Neural cell (in vitro differentiated cells): ENCODE data around the gene ZNF519. TPM values are rescaled to one million over a fixed set of nuclear protein-coding genes. Genes with fewer than 3 reads are reported as not detected.

Experiments used
- H2AFZ ChIP-seq: fragments of 200-600, 300-800 bp; sonication (generic), shearing (Covaris generic); 2 replicates; pipeline ENCODE4 v1.6.0; 2014; ENCODE audit warnings: low read depth, mild to moderate bottlenecking, antibody characterized with exemption, low read length, moderate library complexity
- H3F3A ChIP-seq: fragments of 200-600 bp; shearing (Covaris generic); 2 replicates; pipeline ENCODE4 v1.6.1; 2016; ENCODE audit warnings: mild to moderate bottlenecking, moderate library complexity, mixed read lengths, antibody characterized with exemption, low read length; ENCODE audit not compliant: insufficient read depth, poor library complexity, severe bottlenecking
- H3K27ac ChIP-seq: fragments of 200-600, 300-800 bp; sonication (generic), shearing (Covaris generic); 2 replicates; pipeline ENCODE4 v1.5.1; 2014; ENCODE audit warnings: mild to moderate bottlenecking, low read length, moderate library complexity
- H3K27me3 ChIP-seq: fragments of 300-800, 200-600 bp; sonication (generic), shearing (Covaris generic); 2 replicates; pipeline ENCODE4 v1.6.0; 2014; ENCODE audit warnings: mild to moderate bottlenecking, low read depth, low read length, moderate library complexity; ENCODE audit not compliant: insufficient read depth
- H3K36me3 ChIP-seq: fragments of 300-800, 200-600 bp; sonication (generic), shearing (Covaris generic); 2 replicates; pipeline ENCODE4 v1.5.1; 2014; ENCODE audit warnings: mild to moderate bottlenecking, antibody characterized with exemption, low read length, moderate library complexity; ENCODE audit not compliant: insufficient read depth
- H3K4me2 ChIP-seq: fragments of 300-800, 200-600 bp; sonication (generic), shearing (Covaris generic); 2 replicates; pipeline ENCODE4 v1.6.0; 2014; ENCODE audit warnings: mild to moderate bottlenecking, low read length
- H3K4me3 ChIP-seq: fragments of 300-800, 200-600 bp; sonication (generic), shearing (Covaris generic); 2 replicates; pipeline ENCODE4 v1.5.1; 2014; ENCODE audit warnings: mild to moderate bottlenecking, low read length, moderate library complexity
- H3K79me2 ChIP-seq: fragments of 200-600 bp; shearing (Covaris generic); replicated peaks from 2 replicates; pipeline ENCODE4 v1.6.0; 2014; ENCODE audit warnings: mild to moderate bottlenecking, low read length, moderate library complexity; ENCODE audit not compliant: insufficient read depth
- H3K9ac ChIP-seq: fragments of 300-800, 200-600 bp; sonication (generic), shearing (Covaris generic); 2 replicates; pipeline ENCODE4 v1.6.1; 2016; ENCODE audit warnings: mild to moderate bottlenecking, low read length, mixed read lengths
- H3K9me2 ChIP-seq: fragments of 200-600 bp; shearing (Covaris generic); 2 replicates; pipeline ENCODE4 v1.6.1; 2016; ENCODE audit warnings: mild to moderate bottlenecking, low read length, mixed read lengths; ENCODE audit not compliant: insufficient read depth
- H3K9me3 ChIP-seq: fragments of 200-600, 300-800 bp; sonication (generic), shearing (Covaris generic); 2 replicates; pipeline ENCODE4 v1.6.1; 2016; ENCODE audit warnings: mild to moderate bottlenecking, mixed run types, low read length, moderate library complexity, mixed read lengths
- H4K20me1 ChIP-seq: fragments of 200-600 bp; shearing (Covaris generic); 2 replicates; pipeline ENCODE4 v1.6.1; 2016; ENCODE audit warnings: mild to moderate bottlenecking, mixed run types; ENCODE audit not compliant: insufficient read depth
- CTCF ChIP-seq: fragments of 450-650 bp; IDR thresholded peaks from 2 replicates; pipeline ENCODE4 v1.5.1; 2014; ENCODE audit warnings: antibody characterized with exemption, mild to moderate bottlenecking, moderate library complexity; ENCODE audit not compliant: poor library complexity, severe bottlenecking
- EP300 ChIP-seq: fragments of 450-650 bp; conservative IDR thresholded peaks from 2 replicates; pipeline ENCODE4 v1.6.1; 2014; ENCODE audit warnings: antibody characterized with exemption, mild to moderate bottlenecking, moderate library complexity; ENCODE audit not compliant: poor library complexity, severe bottlenecking
- EZH2 ChIP-seq: fragments of 200-600, 300-800 bp; shearing (Covaris generic), sonication (generic); IDR thresholded peaks from 2 replicates; pipeline ENCODE4 v1.6.1; 2014; ENCODE audit warnings: antibody characterized with exemption, low read length, borderline replicate concordance, mild to moderate bottlenecking; ENCODE audit not compliant: insufficient read depth, poor library complexity, severe bottlenecking
- MXI1 ChIP-seq: fragments of 450-650 bp; conservative IDR thresholded peaks from 2 replicates; pipeline ENCODE4 v1.6.1; 2014; ENCODE audit warnings: antibody characterized with exemption, mild to moderate bottlenecking; ENCODE audit not compliant: poor library complexity, severe bottlenecking
- POLR2AphosphoS5 ChIP-seq: IDR thresholded peaks from 2 replicates; pipeline ENCODE4 v1.6.1; 2012
- RAD21 ChIP-seq: fragments of 450-650 bp; conservative IDR thresholded peaks from 2 replicates; pipeline ENCODE4 v1.6.1; 2014; ENCODE audit warnings: antibody characterized with exemption, mild to moderate bottlenecking, moderate library complexity
- SMC3 ChIP-seq: fragments of 450-650 bp; conservative IDR thresholded peaks from 2 replicates; pipeline ENCODE4 v1.6.1; 2014; ENCODE audit warnings: antibody characterized with exemption, mild to moderate bottlenecking, moderate library complexity; ENCODE audit not compliant: poor library complexity
- TAF1 ChIP-seq: IDR thresholded peaks from 2 replicates; pipeline ENCODE4 v1.6.1; 2012; ENCODE audit warnings: low read depth
- polyA plus RNA-seq: library from polyadenylated mRNA; depleted of rRNA; stranded (reverse); fragments of >200 nt; gene quantifications from 2 replicates; pipeline ENCODE4 v1.2.3, GENCODE V29; 2014
- TF ChIP-seq, protein P1 (sequence below): IDR thresholded peaks from 2 replicates; pipeline ENCODE4 v1.6.1; 2012; ENCODE audit warnings: borderline replicate concordance

ZNF519 gene
- polyA plus RNA-seq, 1 donor from 2014 or later, result 25.0 TPM

- Histone ChIP-seq H3F3A (no peaks in the 10 kb centered on the region), H3K9ac (no peak overlapping the region), H3K36me3 (no peaks in the 10 kb centered on the region), H3K9me2 (no peaks in the 10 kb centered on the region), H3K9me3 (no peaks in the 10 kb centered on the region), H3K4me3 (no peak overlapping the region), H4K20me1 (no peaks in the 10 kb centered on the region), H3K27me3 (no peaks in the 10 kb centered on the region), H3K27ac (no peak overlapping the region), H3K4me2 (no peak overlapping the region), H3K79me2 (no peaks in the 10 kb centered on the region), H2AFZ (no peak overlapping the region)
- TF ChIP-seq RAD21 (no peak), EZH2 (no peak), SMC3 (no peak), EP300 (no peak), CTCF (no peak), POLR2AphosphoS5 (no peak), MXI1 (no peak), TAF1 (no peak)
- TF ChIP-seq, protein P1, sequence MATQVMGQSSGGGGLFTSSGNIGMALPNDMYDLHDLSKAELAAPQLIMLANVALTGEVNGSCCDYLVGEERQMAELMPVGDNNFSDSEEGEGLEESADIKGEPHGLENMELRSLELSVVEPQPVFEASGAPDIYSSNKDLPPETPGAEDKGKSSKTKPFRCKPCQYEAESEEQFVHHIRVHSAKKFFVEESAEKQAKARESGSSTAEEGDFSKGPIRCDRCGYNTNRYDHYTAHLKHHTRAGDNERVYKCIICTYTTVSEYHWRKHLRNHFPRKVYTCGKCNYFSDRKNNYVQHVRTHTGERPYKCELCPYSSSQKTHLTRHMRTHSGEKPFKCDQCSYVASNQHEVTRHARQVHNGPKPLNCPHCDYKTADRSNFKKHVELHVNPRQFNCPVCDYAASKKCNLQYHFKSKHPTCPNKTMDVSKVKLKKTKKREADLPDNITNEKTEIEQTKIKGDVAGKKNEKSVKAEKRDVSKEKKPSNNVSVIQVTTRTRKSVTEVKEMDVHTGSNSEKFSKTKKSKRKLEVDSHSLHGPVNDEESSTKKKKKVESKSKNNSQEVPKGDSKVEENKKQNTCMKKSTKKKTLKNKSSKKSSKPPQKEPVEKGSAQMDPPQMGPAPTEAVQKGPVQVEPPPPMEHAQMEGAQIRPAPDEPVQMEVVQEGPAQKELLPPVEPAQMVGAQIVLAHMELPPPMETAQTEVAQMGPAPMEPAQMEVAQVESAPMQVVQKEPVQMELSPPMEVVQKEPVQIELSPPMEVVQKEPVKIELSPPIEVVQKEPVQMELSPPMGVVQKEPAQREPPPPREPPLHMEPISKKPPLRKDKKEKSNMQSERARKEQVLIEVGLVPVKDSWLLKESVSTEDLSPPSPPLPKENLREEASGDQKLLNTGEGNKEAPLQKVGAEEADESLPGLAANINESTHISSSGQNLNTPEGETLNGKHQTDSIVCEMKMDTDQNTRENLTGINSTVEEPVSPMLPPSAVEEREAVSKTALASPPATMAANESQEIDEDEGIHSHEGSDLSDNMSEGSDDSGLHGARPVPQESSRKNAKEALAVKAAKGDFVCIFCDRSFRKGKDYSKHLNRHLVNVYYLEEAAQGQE, result no peak
Measured at GRCh38 chr18:14089781-14090180, 42.5 kb downstream of the ZNF519 start.

GRCh38 chr18:14089191-14089590 is 43.0 kb downstream of the ZNF519 start:
- no peaks in the 10 kb centered on the region for H3F3A ChIP-seq
- H3K36me3 ChIP-seq, result no peaks in the 10 kb centered on the region
- H3K9me2 ChIP-seq, result no peaks in the 10 kb centered on the region
- H3K27me3 ChIP-seq, result no peaks in the 10 kb centered on the region
- H3K4me2 ChIP-seq, result no peak overlapping the region
- H3K9me3 ChIP-seq, result no peaks in the 10 kb centered on the region
- no peak overlapping the region for H3K4me3 ChIP-seq
- no peaks in the 10 kb centered on the region for H4K20me1 ChIP-seq
- H3K79me2 ChIP-seq, result no peaks in the 10 kb centered on the region
- no peak overlapping the region for H2AFZ ChIP-seq
- no peak overlapping the region for H3K9ac ChIP-seq
- H3K27ac ChIP-seq, result no peak overlapping the region
- TF ChIP-seq RAD21, result no peak
- TF ChIP-seq, protein P1, result no peak
- TF ChIP-seq MXI1, result no peak
- no peak for TF ChIP-seq CTCF
- no peak for TF ChIP-seq TAF1
- no peak for TF ChIP-seq EZH2
- TF ChIP-seq SMC3, result no peak
- TF ChIP-seq EP300, result no peak
- TF ChIP-seq POLR2AphosphoS5, result no peak
